ENCODE measurements around the gene MED26. TPM values are rescaled to one million over a fixed set of nuclear protein-coding genes. Genes with fewer than 3 reads are reported as not detected.
"Not testable (repeated sequence)": the region's sequence is repeated elsewhere in the genome, so short reads cannot be mapped to it uniquely, and the experiment has no call there.

The MED26 gene
- total RNA-seq, 1 donor from 2014 or later: 11.2 TPM

GRCh38 chr19:16548956-16549355 is 79.0 kb downstream of the MED26 start:
- no peaks in the 10 kb centered on the region for H3K27me3 Mint-ChIP-seq
- no peak overlapping the region for H3K4me3 Mint-ChIP-seq (ENCODE audit: low read depth)
- no peak for TF ChIP-seq CTCF (IDR thresholded peaks at IDR 0.05; ENCODE audit: unreplicated experiment)
- peaks cover 7% of the 10 kb centered on the region for H3K36me3 Mint-ChIP-seq (ENCODE audit: insufficient read depth)
- H3K4me1 Mint-ChIP-seq (ENCODE audit: low read depth): peaks cover 2% of the 10 kb centered on the region
- H3K27ac Mint-ChIP-seq: no peak overlapping the region
- no peak for DNase-seq (ENCODE audit: low spot score, unreplicated experiment)
- no peaks in the 10 kb centered on the region for H3K9me3 Mint-ChIP-seq (ENCODE audit: low read depth)

DNA sequence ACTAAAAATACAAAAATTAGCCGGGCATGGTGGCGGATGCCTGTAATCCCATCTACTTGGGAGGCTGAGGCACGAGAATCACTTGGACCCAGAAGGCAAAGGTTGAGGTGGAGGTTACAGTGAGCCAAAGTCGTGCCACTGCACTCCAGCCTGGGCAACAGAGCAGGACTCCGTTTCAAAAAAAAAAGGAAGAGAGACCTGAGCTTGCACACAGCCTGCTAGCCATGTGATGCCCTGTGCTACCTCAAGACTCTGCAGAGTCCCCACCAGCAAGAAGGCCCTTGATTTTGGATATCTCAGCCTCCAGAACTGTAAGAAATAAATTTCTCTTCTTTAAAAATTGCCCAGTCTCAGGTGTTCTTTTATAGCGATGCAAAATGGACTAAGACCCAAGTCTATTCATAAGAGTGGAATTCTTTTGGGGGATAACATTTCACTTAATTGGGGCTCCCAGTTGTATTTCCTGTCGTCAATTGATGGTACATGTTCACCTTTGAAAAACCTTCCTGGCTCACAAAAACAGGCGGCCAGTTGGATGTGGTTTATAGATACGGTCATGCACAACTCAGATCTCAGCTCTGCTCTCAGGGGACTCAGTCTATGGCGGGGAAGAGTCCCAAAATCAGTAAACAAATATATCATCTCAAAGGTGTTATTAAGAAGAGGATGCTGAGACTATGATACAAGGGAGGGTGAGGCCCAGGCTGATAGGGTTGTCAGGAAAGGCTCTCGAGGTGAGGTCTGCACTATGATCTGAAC is 83.4 kb downstream of the MED26 start:
- TF ChIP-seq CTCF (IDR thresholded peaks at IDR 0.05; ENCODE audit: unreplicated experiment): no peak
- Mint-ChIP-seq H3K36me3 (ENCODE audit: insufficient read depth) (peaks cover 2% of the 10 kb centered on the region), H3K27me3 (no peaks in the 10 kb centered on the region), H3K4me3 (ENCODE audit: low read depth) (no peak overlapping the region), H3K9me3 (ENCODE audit: low read depth) (no peaks in the 10 kb centered on the region), H3K4me1 (ENCODE audit: low read depth) (peaks cover 15% of the 10 kb centered on the region), H3K27ac (peak overlapping the region; percentile 46)
- DNase-seq (ENCODE audit: low spot score, unreplicated experiment): no peak

DNA sequence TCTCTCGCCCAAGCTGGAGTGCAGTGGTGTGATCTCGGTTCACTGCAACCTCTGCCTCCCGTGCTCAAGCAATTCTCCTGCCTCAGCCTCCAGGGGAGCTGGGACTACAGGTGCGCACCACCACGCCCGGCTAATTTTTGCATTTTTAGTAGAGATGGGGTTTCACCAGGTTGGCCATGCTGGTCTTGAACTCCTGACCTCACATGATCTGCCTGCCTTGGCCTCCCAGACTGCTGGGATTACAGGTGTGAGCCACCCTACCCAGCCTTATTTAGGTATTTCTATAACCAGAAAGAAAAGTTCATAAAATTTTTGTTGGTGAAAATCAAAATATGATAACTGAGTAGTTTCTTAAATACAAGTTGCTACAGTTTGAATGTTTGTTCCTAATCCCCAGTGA is 84.3 kb downstream of the MED26 start:
- Mint-ChIP-seq H3K27ac (peak overlapping the region; percentile 27), H3K4me3 (ENCODE audit: low read depth) (peak overlapping the region; percentile 90), H3K4me1 (ENCODE audit: low read depth) (peaks cover 15% of the 10 kb centered on the region)
- not testable (repeated sequence) for DNase-seq (ENCODE audit: low spot score, unreplicated experiment); H3K9me3 Mint-ChIP-seq (ENCODE audit: low read depth); H3K27me3 Mint-ChIP-seq; H3K36me3 Mint-ChIP-seq (ENCODE audit: insufficient read depth)

- Mint-ChIP-seq H3K36me3 (ENCODE audit: insufficient read depth) (peaks cover 9% of the 10 kb centered on the region), H3K4me1 (ENCODE audit: low read depth) (peaks cover 18% of the 10 kb centered on the region), H3K9me3 (ENCODE audit: low read depth) (no peaks in the 10 kb centered on the region), H3K4me3 (ENCODE audit: low read depth) (peak overlapping the region; percentile 90), H3K27ac (peak overlapping the region; percentile 90), H3K27me3 (no peaks in the 10 kb centered on the region)
- no peak for TF ChIP-seq CTCF (IDR thresholded peaks at IDR 0.05; ENCODE audit: unreplicated experiment)
- DNase-seq (ENCODE audit: low spot score, unreplicated experiment): no peak
These were observed 85.0 kb downstream of the MED26 start for GRCh38 chr19:16542910-16543472.

GRCh38 chr19:16542045-16542909 is 85.7 kb downstream of the MED26 start, which contains the start of gene CHERP:
TSS of gene CHERP (minus strand) at chr19:16542437. CDS start at chr19:16542378, 59 bp downstream.
- no peaks in the 10 kb centered on the region for H3K9me3 Mint-ChIP-seq (ENCODE audit: low read depth)
- peak within 1 kb of the TSS; percentile 90 for H3K4me3 Mint-ChIP-seq (ENCODE audit: low read depth)
- H3K27ac Mint-ChIP-seq: peak within 1 kb of the TSS; percentile 90
- peaks cover 18% of the 10 kb centered on the region for H3K4me1 Mint-ChIP-seq (ENCODE audit: low read depth)
- no peak for TF ChIP-seq CTCF (IDR thresholded peaks at IDR 0.05; ENCODE audit: unreplicated experiment)
- DNase-seq (ENCODE audit: low spot score, unreplicated experiment): peak; percentile 86
- H3K27me3 Mint-ChIP-seq: no peaks in the 10 kb centered on the region
- H3K36me3 Mint-ChIP-seq (ENCODE audit: insufficient read depth): peaks cover 10% of the 10 kb centered on the region

Data from progenitor cell of endocrine pancreas (in vitro differentiated cells).